IPS-20b (cell line): ENCODE measurements around the gene POU2F3.

Experiments used
- H3K27ac ChIP-seq: one replicate; pipeline ENCODE4 v1.5.1; 2013; ENCODE audit warnings: low read length
- H3K27me3 ChIP-seq: 2 replicates; pipeline ENCODE4 v1.6.1; 2013; ENCODE audit warnings: mild to moderate bottlenecking, low read length, inconsistent platforms; ENCODE audit not compliant: insufficient read depth
- H3K36me3 ChIP-seq: 2 replicates; pipeline ENCODE4 v1.6.1; 2013; ENCODE audit warnings: low read depth, mild to moderate bottlenecking, inconsistent platforms, low read length, moderate library complexity; ENCODE audit not compliant: insufficient read depth
- H3K4me1 ChIP-seq: 2 replicates; pipeline ENCODE4 v1.6.1; 2013; ENCODE audit warnings: mild to moderate bottlenecking, control low read depth, inconsistent platforms, low read length, moderate library complexity; ENCODE audit not compliant: insufficient read depth
- H3K4me3 ChIP-seq: 2 replicates; pipeline ENCODE4 v1.5.1; 2013; ENCODE audit warnings: mild to moderate bottlenecking, low read length, inconsistent platforms
- H3K9ac ChIP-seq: 2 replicates; pipeline ENCODE4 v1.6.1; 2013; ENCODE audit warnings: low read depth, mild to moderate bottlenecking, inconsistent platforms, low read length, moderate library complexity
- H3K9me3 ChIP-seq: 2 replicates; pipeline ENCODE4 v1.6.1; 2013; ENCODE audit warnings: mild to moderate bottlenecking, low read depth, low read length, inconsistent platforms; ENCODE audit not compliant: insufficient read depth

Gene POU2F3

GRCh38 chr11:120257346-120257745, 17.4 kb downstream of the POU2F3 start:
- Histone ChIP-seq H3K36me3 (no peaks in the 10 kb centered on the region), H3K27ac (no peak overlapping the region), H3K9ac (no peak overlapping the region), H3K4me1 (peaks cover 28% of the 10 kb centered on the region), H3K4me3 (no peak overlapping the region), H3K27me3 (peaks cover 38% of the 10 kb centered on the region), H3K9me3 (no peaks in the 10 kb centered on the region; the same call in 1 of the 2 replicates)

GRCh38 chr11:120258661-120259060, 18.7 kb downstream of the POU2F3 start:
- H3K9ac ChIP-seq: no peak overlapping the region
- no peak overlapping the region for H3K4me3 ChIP-seq
- H3K36me3 ChIP-seq: no peaks in the 10 kb centered on the region
- peaks cover 28% of the 10 kb centered on the region for H3K4me1 ChIP-seq
- no peak overlapping the region for H3K27ac ChIP-seq
- no peaks in the 10 kb centered on the region; the same call in 1 of the 2 replicates for H3K9me3 ChIP-seq
- peaks cover 36% of the 10 kb centered on the region for H3K27me3 ChIP-seq

GRCh38 chr11:120259241-120259640, 19.3 kb downstream of the POU2F3 start:
- no peaks in the 10 kb centered on the region for H3K36me3 ChIP-seq

GRCh38 chr11:120259988-120260565, 20.1 kb downstream of the POU2F3 start:
- H3K36me3 ChIP-seq: no peaks in the 10 kb centered on the region
- peaks cover 18% of the 10 kb centered on the region; the same call in 1 of the 2 replicates for H3K4me1 ChIP-seq
- no peaks in the 10 kb centered on the region; the same call in 1 of the 2 replicates for H3K9me3 ChIP-seq
- H3K27me3 ChIP-seq: peaks cover 28% of the 10 kb centered on the region
- H3K27ac ChIP-seq: no peak overlapping the region
- H3K9ac ChIP-seq: no peak overlapping the region
- H3K4me3 ChIP-seq: no peak overlapping the region

More at GRCh38 chr11:120259241-120259640, 19.3 kb downstream of the POU2F3 start:
- H3K9ac ChIP-seq: no peak overlapping the region
- peaks cover 26% of the 10 kb centered on the region for H3K4me1 ChIP-seq
- no peak overlapping the region for H3K4me3 ChIP-seq
- H3K27me3 ChIP-seq: peaks cover 30% of the 10 kb centered on the region
- H3K27ac ChIP-seq: no peak overlapping the region
- H3K9me3 ChIP-seq: no peaks in the 10 kb centered on the region; the same call in 1 of the 2 replicates

GRCh38 chr11:120260616-120261015, 20.7 kb downstream of the POU2F3 start:
- Histone ChIP-seq H3K9me3 (no peaks in the 10 kb centered on the region; the same call in 1 of the 2 replicates), H3K27ac (no peak overlapping the region)

GRCh38 chr11:120261321-120261720, 21.4 kb downstream of the POU2F3 start:
- Histone ChIP-seq H3K27me3 (peaks cover 20% of the 10 kb centered on the region), H3K9ac (no peak overlapping the region), H3K9me3 (no peaks in the 10 kb centered on the region; the same call in 1 of the 2 replicates), H3K4me1 (peaks cover 9% of the 10 kb centered on the region; the same call in 1 of the 2 replicates), H3K4me3 (no peak overlapping the region), H3K36me3 (no peaks in the 10 kb centered on the region), H3K27ac (no peak overlapping the region)

More at GRCh38 chr11:120260616-120261015, 20.7 kb downstream of the POU2F3 start:
- peaks cover 27% of the 10 kb centered on the region for H3K27me3 ChIP-seq
- H3K36me3 ChIP-seq: no peaks in the 10 kb centered on the region
- H3K9ac ChIP-seq: no peak overlapping the region
- peaks cover 16% of the 10 kb centered on the region; the same call in 1 of the 2 replicates for H3K4me1 ChIP-seq
- no peak overlapping the region for H3K4me3 ChIP-seq

- peaks cover 13% of the 10 kb centered on the region for H3K27me3 ChIP-seq
- peaks cover 6% of the 10 kb centered on the region; the same call in 1 of the 2 replicates for H3K4me1 ChIP-seq
- H3K4me3 ChIP-seq: no peak overlapping the region
- H3K27ac ChIP-seq: no peak overlapping the region
- no peak overlapping the region for H3K9ac ChIP-seq
- no peaks in the 10 kb centered on the region; the same call in 1 of the 2 replicates for H3K9me3 ChIP-seq
- H3K36me3 ChIP-seq: no peaks in the 10 kb centered on the region
Measured at GRCh38 chr11:120261931-120262330, 22.0 kb downstream of the POU2F3 start.

- H3K27me3 ChIP-seq: peaks cover 5% of the 10 kb centered on the region; the same call in 1 of the 2 replicates
- no peak overlapping the region for H3K4me3 ChIP-seq
- H3K27ac ChIP-seq: no peak overlapping the region
- no peaks in the 10 kb centered on the region for H3K4me1 ChIP-seq
- no peaks in the 10 kb centered on the region for H3K9me3 ChIP-seq
- H3K9ac ChIP-seq: no peak overlapping the region
- no peaks in the 10 kb centered on the region for H3K36me3 ChIP-seq
Measured at GRCh38 chr11:120267319-120267718, 27.4 kb downstream of the POU2F3 start.

- Histone ChIP-seq H3K9me3 (no peaks in the 10 kb centered on the region), H3K9ac (no peak overlapping the region), H3K4me1 (no peaks in the 10 kb centered on the region), H3K36me3 (no peaks in the 10 kb centered on the region), H3K4me3 (no peak overlapping the region), H3K27me3 (peaks cover 5% of the 10 kb centered on the region; the same call in 1 of the 2 replicates), H3K27ac (no peak overlapping the region)
Measured at GRCh38 chr11:120268686-120269085, 28.7 kb downstream of the POU2F3 start.

GRCh38 chr11:120270386-120270785, 30.4 kb downstream of the POU2F3 start:
- H3K27me3 ChIP-seq: peaks cover 5% of the 10 kb centered on the region; the same call in 1 of the 2 replicates
- no peaks in the 10 kb centered on the region for H3K36me3 ChIP-seq
- H3K9ac ChIP-seq: no peak overlapping the region
- no peaks in the 10 kb centered on the region for H3K4me1 ChIP-seq
- no peaks in the 10 kb centered on the region for H3K9me3 ChIP-seq
- H3K27ac ChIP-seq: no peak overlapping the region
- no peak overlapping the region for H3K4me3 ChIP-seq

GRCh38 chr11:120271672-120272071, 31.7 kb downstream of the POU2F3 start:
- no peak overlapping the region for H3K9ac ChIP-seq
- no peak overlapping the region for H3K4me3 ChIP-seq
- no peaks in the 10 kb centered on the region for H3K4me1 ChIP-seq
- H3K36me3 ChIP-seq: no peaks in the 10 kb centered on the region
- H3K27me3 ChIP-seq: peaks cover 5% of the 10 kb centered on the region; the same call in 1 of the 2 replicates
- no peak overlapping the region for H3K27ac ChIP-seq
- H3K9me3 ChIP-seq: no peaks in the 10 kb centered on the region

- Histone ChIP-seq H3K36me3 (no peaks in the 10 kb centered on the region), H3K27ac (no peak overlapping the region), H3K27me3 (peaks cover 5% of the 10 kb centered on the region; the same call in 1 of the 2 replicates), H3K4me1 (no peaks in the 10 kb centered on the region), H3K9me3 (no peaks in the 10 kb centered on the region), H3K9ac (no peak overlapping the region), H3K4me3 (no peak overlapping the region)
Measured at GRCh38 chr11:120272303-120272702, 32.4 kb downstream of the POU2F3 start.
